HG03442 (cell line): ENCODE results near the gene SOHLH1.
"Not testable (repeated sequence)": the region's sequence is repeated elsewhere in the genome, so short reads cannot be mapped to it uniquely, and the experiment has no call there.

Source experiments
- ATAC-seq: cut with Tn5 transposase; IDR thresholded peaks from one replicate; pipeline ENCODE4 v1.9.1; 2021; ENCODE audit warnings: mild to moderate bottlenecking, moderate library complexity; ENCODE audit not compliant: unreplicated experiment

SOHLH1 gene

GRCh38 chr9:135681161-135681560 is 18.1 kb downstream of the SOHLH1 start:
- no peak for ATAC-seq

DNA sequence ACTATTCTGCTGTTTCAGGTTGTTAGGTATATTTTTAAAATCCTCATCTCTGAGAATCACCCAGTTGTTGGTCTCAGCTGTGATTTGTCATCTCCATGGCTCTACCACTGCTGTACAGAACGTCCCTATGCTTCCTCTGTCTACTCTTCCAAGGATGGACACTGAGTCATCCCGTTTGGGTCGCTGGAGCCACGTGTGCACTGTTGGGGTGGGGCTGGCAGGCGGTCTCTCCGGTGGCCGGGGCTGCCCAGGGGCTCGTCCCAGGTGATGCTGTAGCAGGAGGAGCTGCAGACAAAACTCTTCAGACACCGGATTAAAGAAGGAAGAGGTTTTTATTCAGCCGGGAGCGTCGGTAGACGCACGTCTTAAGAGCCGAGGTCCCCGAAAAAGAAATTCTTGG is 19.2 kb downstream of the SOHLH1 start:
- ATAC-seq: no peak

- no peak for ATAC-seq
Measured at GRCh38 chr9:135678236-135679017, 20.9 kb downstream of the SOHLH1 start.

DNA sequence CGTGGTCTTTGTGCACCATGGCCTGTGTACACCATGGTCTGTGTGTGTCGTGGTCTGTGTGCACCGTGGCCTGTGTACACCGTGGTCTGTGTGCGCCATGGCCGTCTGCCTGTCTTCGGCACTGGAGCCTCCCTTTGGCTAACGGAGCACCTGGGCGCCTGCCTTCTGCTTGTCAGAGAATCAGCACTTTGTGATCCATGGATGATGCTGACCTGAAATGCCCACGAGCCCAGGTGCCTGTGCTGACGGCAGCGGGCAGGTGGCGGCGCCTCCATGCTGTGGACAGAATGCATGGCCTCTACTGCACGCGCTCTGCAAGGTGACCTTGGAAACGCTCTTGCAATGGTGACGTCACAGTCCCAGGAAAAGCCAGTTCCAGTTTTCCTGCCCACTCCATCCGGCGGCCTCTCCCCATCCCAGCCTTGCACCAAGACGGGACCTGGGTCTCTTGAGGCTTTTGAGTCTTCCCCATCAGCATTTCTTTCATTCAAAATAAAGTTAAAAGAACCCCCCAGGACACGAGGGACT is 21.6 kb downstream of the SOHLH1 start:
- no peak for ATAC-seq

DNA sequence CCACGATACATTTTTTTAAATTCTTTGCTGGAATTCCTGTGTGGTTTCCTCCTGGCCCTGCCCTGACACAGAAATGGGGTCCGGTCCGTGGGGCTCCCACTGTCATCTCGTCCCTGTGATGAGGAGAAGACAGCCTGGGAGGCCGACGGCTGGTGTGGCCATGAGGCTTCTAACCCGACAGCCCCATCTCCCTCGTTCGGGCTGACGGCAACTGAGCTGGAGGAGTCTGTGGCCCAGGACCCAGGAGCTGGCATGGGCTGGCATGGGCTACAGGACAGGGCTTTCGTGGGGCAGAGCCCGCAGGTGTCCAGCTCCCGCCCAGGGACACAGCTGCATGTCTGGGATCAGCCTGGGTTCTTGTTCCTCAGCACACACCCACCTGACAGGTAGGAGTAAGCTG is 22.4 kb downstream of the SOHLH1 start:
- no peak for ATAC-seq

DNA sequence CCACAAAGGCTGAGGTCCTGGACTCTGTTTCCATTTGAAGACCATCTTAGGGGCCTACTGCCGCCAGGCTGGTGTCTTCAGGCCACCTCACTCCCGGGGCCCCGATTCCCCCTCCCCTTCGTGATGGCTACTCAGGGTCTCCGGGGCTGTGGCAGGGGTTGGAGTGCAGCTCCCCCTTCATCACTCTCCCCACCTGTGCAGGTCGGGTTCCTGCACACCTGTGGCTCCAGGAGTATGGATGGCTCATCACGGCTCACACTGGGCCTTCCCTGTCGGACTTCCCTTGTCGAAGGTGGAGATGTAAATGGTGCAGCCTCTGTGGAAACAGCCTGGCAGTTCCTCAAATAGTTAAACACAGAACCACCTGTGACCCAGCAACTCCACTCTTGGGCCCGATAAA is 24.3 kb downstream of the SOHLH1 start:
- ATAC-seq: no peak

GRCh38 chr9:135673941-135674340 is 25.3 kb downstream of the SOHLH1 start:
- ATAC-seq: no peak

DNA sequence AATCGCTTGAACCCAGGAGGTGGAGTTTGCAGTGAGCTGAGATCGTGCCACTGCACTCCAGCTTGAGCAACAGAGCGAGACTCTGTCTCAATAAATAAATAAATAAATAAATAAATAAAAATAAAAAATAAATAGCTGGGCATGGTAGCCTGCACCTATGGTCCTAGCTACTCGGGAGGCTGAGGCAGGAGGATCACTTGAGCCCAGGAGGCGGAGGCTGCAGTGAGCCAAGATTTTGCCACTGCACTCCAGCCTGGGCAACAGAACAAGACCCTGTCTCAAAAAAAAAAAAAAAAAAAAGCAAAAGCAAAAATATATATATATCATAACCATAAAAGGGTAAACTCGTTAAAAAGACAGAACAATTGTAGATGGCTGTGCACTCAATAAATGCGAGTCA is 26.5 kb downstream of the SOHLH1 start:
- not testable (repeated sequence) for ATAC-seq

DNA sequence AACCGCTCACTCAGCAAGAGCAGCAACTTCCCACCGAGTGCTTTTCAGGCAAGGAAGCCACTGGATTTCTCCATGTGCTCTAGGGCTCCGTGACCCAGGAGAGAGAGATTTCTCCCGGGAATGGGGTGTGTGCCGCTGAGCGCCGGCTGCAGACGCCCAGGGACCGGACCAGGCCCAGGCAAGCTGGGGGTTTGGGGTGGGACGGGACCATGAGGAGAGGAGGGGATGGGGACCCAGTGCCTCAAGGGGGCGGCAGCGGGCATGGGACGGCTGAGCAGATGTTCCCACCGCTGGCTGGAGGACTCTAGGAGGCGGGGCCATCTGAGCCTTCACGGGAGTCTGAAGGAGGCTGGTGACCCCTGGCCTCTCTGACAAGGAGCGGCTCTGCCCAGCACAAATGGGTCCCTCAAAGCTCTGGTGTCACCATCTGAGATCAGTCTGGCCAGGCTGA is 27.7 kb downstream of the SOHLH1 start:
- no peak for ATAC-seq

DNA sequence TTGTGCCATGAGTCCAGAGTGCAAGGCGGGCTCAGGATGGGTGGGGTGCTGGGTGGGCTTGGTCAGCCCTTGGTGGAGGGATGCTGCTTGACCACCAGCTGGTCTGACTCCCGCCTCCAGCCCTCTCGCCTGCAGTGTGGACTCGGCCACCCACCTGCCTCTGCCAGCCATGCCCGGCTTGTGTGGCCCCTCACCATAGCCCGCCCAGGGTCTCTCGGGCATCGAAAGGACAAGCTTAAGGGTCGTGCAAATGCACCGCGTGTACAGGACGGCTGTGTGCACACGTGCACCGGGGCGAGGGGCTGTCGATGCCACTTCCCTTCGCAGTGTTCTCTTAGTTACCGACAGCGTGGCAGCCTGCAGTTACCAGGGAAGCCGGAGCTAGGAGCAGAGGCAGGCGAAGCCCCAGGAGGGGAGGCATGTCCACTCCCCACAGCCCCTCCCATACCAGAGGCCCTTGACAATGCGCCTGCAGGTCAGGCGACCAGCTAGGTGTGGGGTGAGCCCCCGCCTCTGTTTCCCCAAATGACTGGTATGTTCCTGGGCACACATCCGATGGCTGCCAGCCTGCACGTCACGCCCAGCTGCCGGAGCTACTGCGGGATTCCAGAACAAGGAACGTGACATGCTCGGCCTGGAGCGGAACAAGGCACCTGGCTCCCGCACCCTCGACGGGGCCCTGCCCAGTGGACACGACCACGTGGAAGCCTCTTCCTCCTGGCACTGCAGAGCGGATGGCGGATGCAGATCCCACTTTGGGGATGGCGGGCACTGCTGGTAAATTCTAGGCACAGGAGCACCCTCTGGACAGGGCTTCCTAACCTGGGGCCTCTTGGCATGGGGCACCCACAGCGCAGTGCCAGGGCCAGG is 28.3 kb downstream of the SOHLH1 start:
- no peak for ATAC-seq

GRCh38 chr9:135669616-135670285 is 29.5 kb downstream of the SOHLH1 start:
- ATAC-seq: no peak

DNA sequence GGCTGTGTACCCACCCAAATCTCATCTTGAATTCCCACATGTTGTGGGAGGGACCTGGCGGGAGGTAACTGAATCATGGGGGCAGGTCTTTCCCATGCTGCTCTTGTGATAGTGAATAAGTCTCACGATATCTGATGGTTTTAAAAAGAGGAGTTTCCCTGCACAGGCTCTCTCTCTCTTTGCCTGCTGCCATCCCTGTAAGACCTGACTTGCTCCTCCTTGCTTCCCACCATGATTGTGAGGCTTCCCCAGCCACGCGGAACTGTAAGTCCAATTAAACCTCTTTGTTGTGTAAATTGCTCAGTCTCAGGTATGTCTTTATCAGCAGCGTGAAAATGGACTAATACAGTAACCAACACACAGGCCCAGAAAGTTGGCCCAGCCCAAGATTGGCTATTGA is 30.3 kb downstream of the SOHLH1 start:
- not testable (repeated sequence) for ATAC-seq

GRCh38 chr9:135667463-135668001 is 31.7 kb downstream of the SOHLH1 start:
- no peak for ATAC-seq

- ATAC-seq: no peak
Measured at GRCh38 chr9:135666534-135667462, 32.5 kb downstream of the SOHLH1 start.

DNA sequence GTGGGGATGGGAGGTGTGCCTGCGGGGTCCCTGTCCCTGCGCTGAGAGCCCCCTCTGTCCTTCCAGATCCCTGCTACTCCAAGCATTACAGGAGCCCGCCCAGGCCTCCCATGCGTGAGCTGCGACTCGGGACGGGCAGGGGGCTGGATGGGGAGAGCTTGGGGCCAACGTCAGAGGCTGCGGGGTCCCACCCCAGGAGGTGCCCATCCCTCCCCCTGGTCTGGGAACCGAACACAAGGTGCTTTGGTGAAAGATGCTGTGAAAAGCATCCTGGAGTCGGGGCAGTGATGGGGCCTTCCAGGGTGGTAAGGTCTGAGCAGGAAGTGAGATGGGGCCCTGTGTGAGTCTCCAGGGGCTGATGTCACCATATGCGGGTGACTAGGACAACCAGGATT is 33.5 kb downstream of the SOHLH1 start:
- ATAC-seq: no peak

GRCh38 chr9:135664801-135665794 is 34.2 kb downstream of the SOHLH1 start:
- no peak for ATAC-seq

GRCh38 chr9:135664266-135664665 is 35.0 kb downstream of the SOHLH1 start:
- no peak for ATAC-seq

DNA sequence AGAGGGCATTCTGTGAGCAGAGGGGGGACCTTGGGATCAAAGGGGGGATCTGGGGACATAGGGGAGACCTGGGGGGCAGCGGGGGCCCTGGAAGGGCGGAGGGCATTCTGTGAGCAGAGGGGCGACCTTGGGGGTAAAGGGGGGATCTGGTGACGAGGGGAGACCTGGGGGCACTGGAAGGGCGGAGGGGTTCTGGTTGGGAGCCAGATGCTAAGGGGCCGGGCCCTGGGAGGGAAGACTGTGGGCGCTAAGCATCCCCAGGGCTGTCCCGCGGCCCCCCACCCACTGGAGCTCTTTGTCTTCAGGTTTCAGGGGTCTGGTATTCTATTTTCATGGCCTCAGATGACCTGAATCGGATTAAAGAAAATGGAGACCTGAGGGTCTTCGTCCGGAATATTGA is 35.4 kb downstream of the SOHLH1 start:
- no peak for ATAC-seq

- no peak for ATAC-seq
Measured at GRCh38 chr9:135663451-135663770, 35.9 kb downstream of the SOHLH1 start.
